GM19043 (cell line): Measurements from ENCODE around the gene SHISA8.

Experiments
- ATAC-seq: cut with Tn5 transposase; IDR thresholded peaks from one replicate; pipeline ENCODE4 v1.9.1; 2021; ENCODE audit warnings: low read depth; ENCODE audit not compliant: unreplicated experiment

SHISA8 gene

DNA sequence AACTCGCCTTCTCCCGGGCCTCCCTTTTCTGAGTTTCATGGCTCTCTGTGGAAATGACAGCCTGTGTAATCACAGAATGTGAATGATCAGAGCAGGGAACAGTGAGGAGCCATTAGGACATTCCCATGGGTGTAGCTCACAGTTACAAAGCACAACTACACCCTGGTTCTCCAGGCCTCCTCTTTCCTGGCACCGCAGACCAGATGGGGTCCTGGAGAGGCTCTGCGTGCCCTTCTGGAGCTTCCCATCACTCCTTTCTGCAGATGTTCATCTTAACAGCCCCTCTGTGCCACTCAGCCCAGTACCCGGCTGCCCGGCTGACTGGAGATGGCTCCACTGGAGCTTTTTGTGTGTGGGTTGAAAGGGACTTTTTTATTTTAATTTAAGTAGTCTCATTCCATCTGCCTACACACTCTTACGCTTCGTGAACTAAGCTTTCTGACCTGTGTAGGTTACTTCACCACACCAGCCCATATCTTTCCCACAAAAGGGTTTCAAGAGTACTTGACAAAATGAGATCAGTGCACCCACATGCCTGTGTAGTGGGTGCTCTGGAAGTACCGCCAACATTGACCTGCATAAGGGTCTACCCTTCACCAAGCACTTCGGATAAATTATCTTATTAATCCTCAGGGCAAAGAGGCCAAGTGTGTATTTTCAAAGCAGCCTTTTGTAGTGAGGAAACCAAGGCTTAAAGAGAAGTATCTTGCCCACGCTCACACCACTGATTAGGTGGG lies 52.2 kb downstream of the SHISA8 start:
- ATAC-seq = peak; percentile 48

DNA sequence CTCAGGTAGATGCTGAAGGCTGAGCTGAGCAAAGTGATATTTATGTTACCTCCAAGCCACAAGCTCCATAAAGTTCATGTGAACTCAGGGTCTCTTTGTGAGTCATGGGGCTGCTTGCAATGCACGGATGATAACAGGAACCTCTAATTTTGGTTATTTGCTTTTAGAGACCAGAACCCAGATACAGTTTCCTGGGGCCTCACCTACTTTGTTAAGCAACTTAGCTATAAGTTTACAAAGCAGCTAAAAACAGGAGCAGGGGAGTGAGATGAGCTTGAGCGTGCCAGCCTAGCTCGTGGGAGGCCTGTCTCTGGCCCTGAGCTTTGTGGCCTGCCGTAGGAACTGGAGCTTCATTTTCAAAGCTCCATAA lies 52.7 kb downstream of the SHISA8 start:
- ATAC-seq = peak; percentile 44
